ENCODE data around the gene CPNE9.
"Not testable (repeated sequence)": the region's sequence is repeated elsewhere in the genome, so short reads cannot be mapped to it uniquely, and the experiment has no call there.

Gene CPNE9

GRCh38 chr3:9749645-9750555 lies 46.3 kb downstream of the CPNE9 start, which contains the start of gene OGG1:
OGG1 (plus strand) TSS chr3:9749952; CDS start chr3:9750287, 335 bp downstream.
- peak; percentile 99 for DNase-seq

- no peak for DNase-seq
Measured at GRCh38 chr3:9750556-9751411, 47.2 kb downstream of the CPNE9 start.

- no peak for DNase-seq
Measured at GRCh38 chr3:9754678-9755077, 51.0 kb downstream of the CPNE9 start.

- no peak for DNase-seq
Measured at GRCh38 chr3:9757427-9757826, 53.8 kb downstream of the CPNE9 start.

GRCh38 chr3:9760779-9761505 lies 57.3 kb downstream of the CPNE9 start:
- DNase-seq, result no peak

GRCh38 chr3:9761919-9762318 lies 58.3 kb downstream of the CPNE9 start:
- no peak for DNase-seq

GRCh38 chr3:9762871-9763270 lies 59.2 kb downstream of the CPNE9 start:
- DNase-seq, result no peak

GRCh38 chr3:9765865-9766264 lies 62.2 kb downstream of the CPNE9 start:
- no peak for DNase-seq

GRCh38 chr3:9767418-9767817 lies 63.8 kb downstream of the CPNE9 start:
- peak; percentile 70 to 73 for DNase-seq

GRCh38 chr3:9768141-9768775 lies 64.6 kb downstream of the CPNE9 start:
- DNase-seq, result no peak

- DNase-seq, result no peak
Measured at GRCh38 chr3:9769012-9769411, 65.4 kb downstream of the CPNE9 start.

GRCh38 chr3:9769426-9770275 lies 66.0 kb downstream of the CPNE9 start, which contains the start of gene CAMK1:
CAMK1 (minus strand) TSS chr3:9769947; CDS start chr3:9767749, 2,198 bp downstream.
- peak; percentile 62 to 85 for DNase-seq

- peak; percentile 8 to 27 for DNase-seq
Measured at GRCh38 chr3:9770276-9770812, 66.7 kb downstream of the CPNE9 start.

- not testable (repeated sequence) for DNase-seq
Measured at GRCh38 chr3:9771007-9771406, 67.4 kb downstream of the CPNE9 start.

- no peak for DNase-seq
Measured at GRCh38 chr3:9776896-9777693, 73.5 kb downstream of the CPNE9 start.

GRCh38 chr3:9777694-9778021 lies 74.0 kb downstream of the CPNE9 start:
- DNase-seq, result peak; percentile 78 to 84

GRCh38 chr3:9778143-9779074 lies 74.8 kb downstream of the CPNE9 start:
- DNase-seq, result peak; percentile 85 to 95

GRCh38 chr3:9779075-9779593 lies 75.5 kb downstream of the CPNE9 start:
- DNase-seq, result peak in 1 of 2 donors; percentile 41

Data from inflammatory macrophage (primary cell).